PC-3 (cell line): ENCODE results near the gene ALG1.

Experiments
- EZH2 ChIP-seq: fragments of 300-600 bp; sonication (generic); IDR thresholded peaks from one replicate; pipeline ENCODE4 v1.6.1; 2017; ENCODE audit warnings: antibody characterized with exemption, mild to moderate bottlenecking, low read length; ENCODE audit not compliant: unreplicated experiment
- EZH2phosphoT487 ChIP-seq: fragments of 300-600 bp; sonication (generic); IDR thresholded peaks from 2 replicates; pipeline ENCODE4 v1.6.1; 2018; ENCODE audit warnings: mild to moderate bottlenecking, antibody characterized with exemption, low read length, borderline replicate concordance
- TF ChIP-seq, protein P1 (sequence below): fragments of 300-600 bp; sonication (generic); conservative IDR thresholded peaks from 2 replicates; pipeline ENCODE4 v1.5.1; 2017; ENCODE audit warnings: antibody characterized with exemption, low read depth, mild to moderate bottlenecking, low read length

DNA sequence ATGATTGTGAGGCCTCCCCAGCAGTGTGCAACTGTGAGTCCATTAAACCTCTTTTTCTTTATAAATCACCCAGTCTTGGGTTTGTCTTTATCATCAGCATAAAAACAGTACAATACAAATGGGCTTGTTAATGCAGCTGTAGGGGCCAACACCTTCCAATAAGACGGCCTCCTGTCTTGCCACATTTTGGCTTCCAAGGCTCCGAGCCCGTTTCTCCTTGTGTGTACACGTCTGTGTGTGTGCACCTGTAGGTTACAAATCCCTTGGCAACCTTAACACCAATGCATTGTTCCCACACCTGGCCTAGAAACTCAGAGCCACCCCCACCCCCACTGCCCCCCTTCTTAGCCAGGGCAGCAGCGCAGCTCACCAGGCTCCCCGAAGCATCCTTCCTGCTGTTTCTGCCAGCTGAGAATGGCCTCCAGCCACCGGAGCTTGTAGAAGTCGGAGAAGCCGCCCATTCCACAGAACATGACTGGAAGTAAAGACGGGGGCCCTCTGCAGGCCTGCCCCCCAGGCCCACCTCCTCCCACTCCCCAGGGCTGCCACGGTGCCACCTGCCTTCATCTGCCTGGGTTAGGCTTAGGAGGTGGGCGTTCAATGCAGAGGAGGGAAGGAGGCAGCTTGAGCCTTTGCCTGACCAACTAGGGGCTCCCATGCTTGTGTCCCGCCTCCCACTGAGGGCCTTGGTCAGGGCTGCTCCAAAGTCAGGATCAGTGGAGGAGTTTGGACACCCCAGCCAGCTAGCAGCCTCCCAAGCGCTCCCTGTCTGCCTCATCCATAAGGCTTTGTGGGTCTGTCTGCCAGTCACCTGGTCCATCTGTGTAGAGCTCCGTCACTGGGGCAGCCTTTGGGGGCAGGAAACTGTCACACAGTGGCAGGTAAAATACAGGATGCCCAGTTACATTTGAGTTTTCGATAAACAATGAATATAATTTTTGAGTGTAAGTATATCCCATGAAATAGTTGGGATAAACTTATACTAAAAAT lies 16.5 kb upstream of the ALG1 start:
- TF ChIP-seq, protein P1, sequence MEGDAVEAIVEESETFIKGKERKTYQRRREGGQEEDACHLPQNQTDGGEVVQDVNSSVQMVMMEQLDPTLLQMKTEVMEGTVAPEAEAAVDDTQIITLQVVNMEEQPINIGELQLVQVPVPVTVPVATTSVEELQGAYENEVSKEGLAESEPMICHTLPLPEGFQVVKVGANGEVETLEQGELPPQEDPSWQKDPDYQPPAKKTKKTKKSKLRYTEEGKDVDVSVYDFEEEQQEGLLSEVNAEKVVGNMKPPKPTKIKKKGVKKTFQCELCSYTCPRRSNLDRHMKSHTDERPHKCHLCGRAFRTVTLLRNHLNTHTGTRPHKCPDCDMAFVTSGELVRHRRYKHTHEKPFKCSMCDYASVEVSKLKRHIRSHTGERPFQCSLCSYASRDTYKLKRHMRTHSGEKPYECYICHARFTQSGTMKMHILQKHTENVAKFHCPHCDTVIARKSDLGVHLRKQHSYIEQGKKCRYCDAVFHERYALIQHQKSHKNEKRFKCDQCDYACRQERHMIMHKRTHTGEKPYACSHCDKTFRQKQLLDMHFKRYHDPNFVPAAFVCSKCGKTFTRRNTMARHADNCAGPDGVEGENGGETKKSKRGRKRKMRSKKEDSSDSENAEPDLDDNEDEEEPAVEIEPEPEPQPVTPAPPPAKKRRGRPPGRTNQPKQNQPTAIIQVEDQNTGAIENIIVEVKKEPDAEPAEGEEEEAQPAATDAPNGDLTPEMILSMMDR, result no peak
- TF ChIP-seq EZH2, result no peak
- TF ChIP-seq EZH2phosphoT487, result no peak
